ENCODE data around the gene FIZ1.

Gene FIZ1

DNA sequence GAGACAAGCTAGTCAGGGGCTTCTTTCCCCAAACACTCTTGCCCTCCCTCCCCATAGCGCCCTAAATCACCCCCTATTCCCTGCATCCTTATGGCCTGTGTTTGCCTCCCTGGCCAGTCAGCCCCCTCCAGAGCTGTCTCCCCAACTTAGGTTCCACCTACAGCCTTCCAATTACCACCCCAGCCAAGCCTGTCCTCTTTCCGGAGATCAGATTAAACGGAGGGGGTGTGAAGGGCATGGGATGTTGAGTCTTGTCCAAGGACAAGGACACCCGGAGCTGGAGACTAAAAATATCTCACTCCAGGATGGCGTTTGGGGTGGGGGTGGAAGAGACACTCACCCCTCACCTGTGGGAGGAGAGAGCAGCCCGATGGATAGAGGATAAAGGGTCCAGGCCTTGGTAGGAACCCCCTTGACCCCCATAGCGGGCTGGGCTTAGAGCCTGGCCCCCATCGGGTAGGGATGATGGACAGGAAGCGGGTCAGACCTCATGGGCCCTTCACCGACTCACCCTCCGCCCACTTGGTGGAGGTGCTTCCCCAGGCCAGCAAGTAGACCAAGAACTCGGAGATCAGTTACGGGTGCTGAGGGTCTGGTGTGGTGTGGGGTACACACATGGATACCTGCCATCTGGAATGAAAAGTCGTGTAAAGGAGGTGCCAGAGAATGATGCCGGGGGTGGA, 12.1 kb upstream of the FIZ1 start:
- DNase-seq = no peak

DNA sequence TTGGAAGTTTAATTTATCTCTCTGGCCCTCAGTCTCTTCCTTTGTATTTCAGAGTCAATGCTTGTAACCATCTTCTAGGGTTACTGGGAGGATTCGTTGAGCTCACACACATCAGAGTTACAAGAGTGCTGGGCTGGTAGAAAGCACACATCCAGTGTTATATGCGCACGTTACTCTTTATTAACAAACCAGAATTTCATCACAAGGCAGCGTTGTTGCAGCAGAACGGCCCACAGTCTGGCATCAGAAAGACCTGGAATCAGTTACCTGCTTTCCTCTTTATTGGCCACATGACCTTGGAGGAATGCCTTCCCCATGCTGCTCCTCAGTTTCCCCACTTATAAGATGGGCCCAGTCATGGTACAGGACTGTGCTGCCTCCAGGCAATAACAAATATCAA, 10.0 kb upstream of the FIZ1 start:
- DNase-seq = no peak

DNA sequence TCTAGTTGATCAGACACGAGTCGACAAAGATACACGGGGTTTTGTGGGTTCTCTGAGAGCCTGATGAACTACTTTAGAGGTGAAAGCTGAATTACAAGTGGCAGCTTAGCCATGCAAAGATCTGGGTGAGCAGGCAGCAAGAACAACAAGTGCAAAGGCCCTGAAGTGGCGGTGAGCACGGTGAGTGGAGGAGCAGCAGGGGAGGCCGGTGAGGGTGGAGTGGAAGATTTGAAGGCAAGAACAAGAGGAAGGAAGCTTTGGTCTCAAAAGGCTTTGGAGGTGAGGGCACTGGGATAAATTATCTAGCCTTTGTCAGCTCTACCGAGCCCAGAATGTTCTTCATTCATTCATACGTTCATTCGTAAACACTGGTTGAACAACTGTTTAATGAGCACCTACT, 7.5 kb upstream of the FIZ1 start:
- DNase-seq = no peak

- no peak for DNase-seq
Observed at GRCh38 chr19:55606471-55606787, 7.1 kb upstream of the FIZ1 start.

GRCh38 chr19:55605637-55606470, 6.5 kb upstream of the FIZ1 start, which contains the start of gene ZNF865:
Gene ZNF865 (plus strand): TSS chr19:55605647. CDS start chr19:55613619, 7,972 bp downstream.
- DNase-seq = peak; percentile 41

- peak; percentile 91 for DNase-seq
Observed at GRCh38 chr19:55605207-55605636, 5.9 kb upstream of the FIZ1 start.

GRCh38 chr19:55603581-55604292, 4.4 kb upstream of the FIZ1 start:
- DNase-seq = no peak

DNA sequence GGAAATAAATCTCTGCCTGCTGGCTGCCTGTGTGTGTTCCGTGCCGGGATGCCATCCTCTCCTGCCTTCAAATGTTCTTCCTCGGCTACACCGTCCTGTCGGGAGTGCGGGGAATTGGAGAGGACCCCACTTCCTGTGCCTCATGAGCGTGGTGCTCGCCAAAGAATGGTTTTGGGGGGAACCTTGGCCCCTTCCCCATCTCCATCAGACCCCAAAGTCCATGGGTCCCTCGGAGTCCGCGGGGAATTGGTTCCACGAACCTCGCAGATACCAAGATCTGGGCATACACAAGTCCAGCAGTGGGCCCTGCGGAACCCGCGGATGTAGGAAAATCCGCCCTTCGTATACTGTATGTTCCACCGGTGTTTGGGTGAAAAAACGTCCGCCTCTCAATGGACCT, 3.8 kb upstream of the FIZ1 start:
- DNase-seq = no peak

DNA sequence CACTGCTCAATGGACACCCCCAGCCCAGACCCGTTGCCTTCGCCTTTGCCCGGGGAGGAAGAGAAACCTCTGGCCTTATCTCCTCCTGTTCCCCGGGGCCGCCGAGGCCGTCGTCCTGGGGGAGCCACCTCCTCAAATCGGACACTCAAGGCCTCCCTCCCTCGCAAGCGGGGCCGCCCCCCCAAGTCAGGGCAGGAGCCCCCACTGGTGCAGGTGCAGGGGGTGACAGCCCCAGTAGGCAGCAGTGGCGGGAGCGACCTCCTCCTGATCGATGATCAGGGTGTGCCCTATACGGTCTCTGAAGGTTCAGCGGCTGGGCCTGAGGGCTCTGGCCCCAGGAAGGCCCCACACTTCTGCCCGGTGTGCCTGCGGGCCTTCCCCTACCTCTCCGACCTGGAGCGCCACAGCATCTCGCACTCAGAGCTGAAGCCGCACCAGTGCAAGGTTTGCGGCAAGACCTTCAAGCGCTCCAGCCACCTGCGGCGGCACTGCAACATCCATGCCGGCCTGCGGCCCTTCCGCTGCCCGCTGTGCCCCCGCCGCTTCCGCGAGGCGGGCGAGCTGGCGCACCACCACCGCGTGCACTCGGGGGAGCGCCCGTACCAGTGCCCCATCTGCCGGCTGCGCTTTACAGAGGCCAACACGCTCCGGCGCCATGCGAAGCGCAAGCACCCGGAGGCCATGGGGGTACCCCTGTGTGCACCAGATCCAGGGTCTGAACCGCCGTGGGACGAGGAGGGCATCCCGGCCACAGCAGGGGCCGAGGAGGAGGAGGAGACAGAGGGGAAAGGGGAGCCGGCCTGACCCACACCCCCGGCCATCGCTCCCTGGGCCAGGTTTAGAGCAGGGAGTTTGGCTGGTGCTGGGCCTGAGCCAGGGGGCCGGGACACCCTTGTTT, 3.0 kb upstream of the FIZ1 start:
- DNase-seq = no peak

- DNase-seq = no peak
Observed at GRCh38 chr19:55601084-55601483, 1.8 kb upstream of the FIZ1 start.

DNA sequence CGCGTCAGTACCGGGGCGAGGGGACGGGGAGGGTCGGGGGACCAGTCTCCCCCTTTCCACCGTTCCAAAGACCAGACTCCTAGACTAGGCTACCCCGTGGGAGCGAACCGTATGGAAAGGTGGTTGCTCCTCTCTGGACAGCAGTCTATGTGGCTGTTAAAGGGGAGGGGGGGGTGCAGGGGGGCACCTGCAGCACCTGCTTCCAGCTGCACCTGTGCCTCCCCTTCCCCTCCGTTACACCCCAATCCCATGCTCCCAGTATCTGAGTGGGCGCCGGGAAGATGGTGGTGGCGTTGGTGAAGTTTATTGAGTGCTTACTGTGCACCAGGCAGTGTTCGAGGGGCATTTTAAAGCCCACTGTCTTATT, 1.3 kb upstream of the FIZ1 start:
- DNase-seq = no peak

GRCh38 chr19:55599842-55600661, 735 bp upstream of the FIZ1 start, which contains the start of gene ZNF524:
Gene ZNF524 (plus strand): TSS chr19:55600288. CDS start chr19:55602113, 1,825 bp downstream.
- DNase-seq = peak; percentile 90

GRCh38 chr19:55598719-55599467, 424 bp downstream of the FIZ1 start:
- DNase-seq = peak; percentile 53

DNA sequence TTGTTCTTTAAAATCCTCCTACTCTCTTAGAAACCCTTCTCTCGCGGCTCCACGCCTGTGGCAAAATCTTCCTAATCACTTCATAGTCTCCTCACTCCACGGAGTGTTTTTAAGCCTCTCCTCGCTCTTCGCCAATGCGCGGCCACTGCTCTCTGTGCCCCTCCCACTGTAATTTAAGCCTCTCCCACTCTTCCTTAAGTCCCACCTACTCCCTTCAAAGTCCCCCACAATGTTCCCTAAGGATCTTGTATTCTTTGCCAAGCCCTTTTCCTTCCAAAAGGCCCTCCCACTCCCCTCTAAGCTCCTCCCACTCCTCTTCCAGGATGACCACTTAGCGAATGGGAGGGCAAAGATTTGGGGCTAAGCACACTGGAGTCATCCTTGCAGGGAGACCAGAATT, 1.3 kb downstream of the FIZ1 start:
- DNase-seq = no peak

DNA sequence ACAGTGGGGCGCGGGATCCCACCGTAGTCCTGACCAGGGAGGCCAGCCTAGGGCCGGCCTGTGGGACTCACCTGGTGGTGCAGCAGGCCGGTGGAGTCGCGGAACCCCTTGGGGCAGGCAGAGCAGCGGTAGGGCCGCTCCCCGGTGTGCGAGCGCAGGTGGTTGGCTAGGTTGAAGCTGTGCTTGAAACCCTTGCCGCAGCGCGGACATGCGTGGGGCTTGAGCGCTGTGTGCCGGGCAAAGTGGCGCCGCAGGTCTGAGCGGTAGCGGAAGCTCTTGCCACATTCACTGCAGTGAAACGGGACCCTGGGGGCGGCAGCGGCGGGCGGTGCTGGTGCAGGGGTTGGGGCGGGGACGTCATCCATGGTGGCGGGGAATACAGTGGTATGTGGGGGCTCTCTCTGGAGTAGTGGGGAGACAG, 1.8 kb downstream of the FIZ1 start:
- no peak for DNase-seq

GRCh38 chr19:55596304-55596703, 3.0 kb downstream of the FIZ1 start:
- no peak for DNase-seq

DNA sequence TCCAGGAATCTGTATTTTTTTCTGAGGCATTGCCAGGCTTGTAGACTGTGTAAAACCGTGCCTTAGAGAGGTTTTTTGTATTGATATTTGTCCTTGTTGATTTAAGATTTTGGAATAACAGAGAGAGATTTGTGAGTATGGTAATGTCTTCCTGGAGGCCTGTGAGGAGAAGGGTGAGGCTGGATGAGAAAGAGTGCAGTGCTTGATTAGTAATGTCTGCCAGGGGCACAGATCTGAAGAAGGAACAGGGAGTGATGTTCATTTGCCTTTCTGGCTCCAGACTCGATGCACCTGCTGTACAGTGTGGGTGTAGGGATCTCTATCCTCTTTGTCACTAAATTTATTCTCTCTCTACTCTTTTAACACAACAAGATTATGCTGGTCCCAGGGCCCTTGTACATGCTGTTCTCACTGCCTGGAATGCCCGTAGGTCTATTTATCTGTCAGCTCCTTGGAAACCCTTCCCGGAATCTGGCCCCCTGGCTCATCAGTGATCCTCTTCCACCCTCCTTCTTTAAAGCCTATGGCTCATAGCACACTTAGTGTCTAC, 4.2 kb downstream of the FIZ1 start:
- DNase-seq = no peak

DNA sequence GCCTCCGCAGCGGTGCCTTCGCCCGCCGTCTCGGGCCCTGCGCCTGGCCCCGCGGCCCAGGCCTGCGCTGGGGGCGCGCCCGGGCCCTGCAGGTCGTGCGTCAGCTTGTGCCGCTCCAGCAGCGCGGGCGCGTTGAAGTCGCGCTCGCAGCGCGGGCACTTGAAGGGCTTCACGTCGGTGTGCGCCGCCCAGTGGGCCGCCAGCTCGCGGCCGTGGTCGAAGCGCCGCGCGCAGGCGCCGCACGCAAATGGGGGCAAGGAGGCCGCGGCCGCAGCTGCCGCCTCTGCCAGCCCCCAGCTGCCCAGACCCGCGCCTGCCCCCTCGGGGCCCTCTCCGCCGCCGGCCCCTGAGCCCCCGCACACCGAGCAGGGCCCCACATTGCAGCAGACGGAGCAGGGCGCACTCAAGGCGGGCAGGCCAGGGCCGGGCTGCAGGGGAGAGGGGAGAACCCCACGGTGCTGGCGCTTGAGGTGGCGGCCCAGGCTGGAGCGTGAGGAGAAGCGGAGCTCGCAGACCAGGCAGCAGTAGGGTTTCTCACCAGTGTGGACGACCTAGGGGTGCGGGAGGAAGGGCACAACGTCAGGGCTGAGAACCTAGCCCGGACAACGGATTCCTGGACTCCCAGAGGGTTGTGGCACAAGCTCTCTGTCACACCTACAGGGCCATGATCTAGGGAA, 6.1 kb downstream of the FIZ1 start:
- no peak for DNase-seq

- no peak for DNase-seq
Observed at GRCh38 chr19:55592391-55593090, 6.8 kb downstream of the FIZ1 start.
